Activated T-helper 1 cell treated with anti-CD3 and anti-CD28 coated beads, Interleukin-2, amount 50 U/mL, for 16 hours (primary cell): ENCODE measurements around the gene PLCB1.

Experiments
- DNase-seq, 2 donors: peaks; one replicate each; pipeline ENCODE4 v3.0.0-alpha.2; 2020; ENCODE audit warnings: low read depth in 1 of 2, low spot score in 1 of 2

Gene PLCB1

GRCh38 chr20:8480597-8480996, 348.5 kb downstream of the PLCB1 start:
- no peak for DNase-seq

- no peak for DNase-seq
Observed at GRCh38 chr20:8487696-8488095, 355.6 kb downstream of the PLCB1 start.

DNA sequence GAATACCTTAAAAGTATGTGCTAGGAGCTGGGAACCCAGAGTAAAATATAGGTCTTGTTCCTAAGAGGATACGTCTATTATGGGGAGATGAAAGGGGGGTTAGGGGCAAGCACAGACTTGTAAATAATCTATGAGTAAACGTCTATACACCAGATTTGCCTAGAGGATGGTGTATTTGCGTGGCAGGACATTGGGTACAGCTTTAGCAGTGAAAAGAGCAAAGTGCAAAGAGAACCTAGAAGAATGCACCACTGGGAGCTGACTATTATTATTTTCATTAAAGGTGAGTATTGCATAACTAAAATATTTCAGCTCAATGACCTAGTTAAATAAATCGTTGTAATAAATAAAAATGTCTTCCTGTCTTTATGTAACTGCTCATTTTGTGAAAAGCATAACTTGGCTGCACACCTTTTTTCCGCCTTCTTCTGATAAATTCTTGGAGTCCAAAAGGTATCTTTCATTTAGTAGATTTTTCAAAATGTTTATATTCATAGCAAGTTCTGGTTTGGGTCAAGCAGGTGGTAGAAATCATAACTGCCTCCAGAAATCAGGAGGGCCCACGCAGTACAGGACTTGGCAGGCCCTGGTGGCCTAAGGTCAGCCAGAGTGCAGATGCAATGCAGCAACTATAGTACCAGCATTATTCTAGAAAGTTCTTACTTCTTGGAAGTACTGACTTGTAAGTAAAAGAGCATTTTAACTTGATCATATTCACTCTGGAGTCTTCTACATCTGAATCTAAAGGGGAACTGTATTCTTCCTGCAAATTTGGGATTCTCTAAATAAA, 357.2 kb downstream of the PLCB1 start:
- no peak for DNase-seq

- DNase-seq = no peak
Observed at GRCh38 chr20:8490076-8490830, 358.2 kb downstream of the PLCB1 start.

DNA sequence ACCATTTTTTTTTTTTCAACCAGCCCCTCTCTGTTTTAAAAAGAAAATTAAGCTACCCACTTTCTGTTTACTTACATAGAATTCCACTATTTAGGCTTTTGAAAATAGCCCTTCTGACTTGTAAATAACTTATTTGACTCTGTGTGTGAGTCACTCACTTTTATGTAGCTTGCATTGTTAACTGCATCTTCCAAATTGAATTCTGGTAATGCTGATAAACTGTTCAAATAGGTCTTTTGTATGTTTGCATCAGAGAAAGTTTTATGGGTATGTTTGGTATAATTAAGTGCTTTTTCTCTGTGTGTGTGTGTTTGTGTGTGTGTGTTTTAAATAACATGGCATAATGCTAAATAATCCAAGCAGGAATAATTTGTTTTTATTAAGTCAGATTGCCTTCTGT, 360.1 kb downstream of the PLCB1 start:
- DNase-seq = no peak

DNA sequence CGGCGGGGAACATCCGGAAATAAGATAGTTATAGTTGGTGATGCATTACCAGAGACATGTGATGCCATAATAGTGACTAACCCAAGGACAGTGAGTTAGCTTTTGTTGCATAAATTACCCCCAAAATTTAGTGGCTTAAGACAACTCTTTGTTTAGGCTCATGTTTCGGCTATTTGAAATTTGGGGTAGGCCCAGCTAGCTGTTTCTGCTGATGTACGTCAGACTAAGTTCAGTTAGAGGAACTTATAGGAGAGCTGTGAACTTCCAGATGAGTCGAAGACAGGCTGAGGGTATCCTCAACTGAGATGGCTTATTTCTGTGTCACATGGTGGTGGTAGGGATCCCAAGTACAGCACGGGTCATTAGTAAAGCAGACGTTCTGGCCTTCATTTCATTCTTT, 366.5 kb downstream of the PLCB1 start:
- DNase-seq = no peak

- DNase-seq = no peak
Observed at GRCh38 chr20:8504030-8504429, 372.0 kb downstream of the PLCB1 start.

DNA sequence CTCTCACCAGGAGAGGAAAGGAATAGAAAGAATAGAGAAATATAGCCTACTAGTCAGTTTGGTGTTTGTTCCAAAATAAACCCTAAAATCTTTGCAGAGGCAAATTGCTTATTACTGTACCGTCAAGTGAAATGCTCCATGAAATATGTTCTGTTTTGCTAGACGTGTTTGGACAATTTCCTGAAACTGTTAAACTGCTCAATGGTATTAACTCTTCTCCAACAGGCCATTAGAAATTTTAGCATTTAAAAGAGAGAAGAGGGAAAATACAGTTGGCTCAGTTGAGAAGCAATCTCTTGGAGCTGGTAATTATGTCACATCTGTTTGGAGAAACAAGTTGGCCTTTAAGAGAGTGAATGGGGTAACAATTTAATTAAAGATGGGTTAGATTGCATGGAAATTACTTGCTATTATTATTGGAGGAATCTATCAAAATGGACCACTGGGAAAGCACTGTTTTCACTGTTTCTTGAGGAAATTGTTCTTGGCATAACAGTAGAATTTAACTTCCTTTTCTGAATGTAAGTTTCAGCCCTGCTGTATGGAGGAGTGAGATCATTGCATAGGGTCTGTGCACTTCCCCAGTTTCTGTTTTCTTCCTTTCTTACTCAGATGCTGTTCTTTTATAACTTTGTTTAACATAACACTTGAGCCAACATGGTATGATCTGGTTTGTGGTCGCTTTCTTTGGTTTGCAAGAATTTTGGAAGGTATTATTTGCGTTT, 373.6 kb downstream of the PLCB1 start:
- no peak for DNase-seq

DNA sequence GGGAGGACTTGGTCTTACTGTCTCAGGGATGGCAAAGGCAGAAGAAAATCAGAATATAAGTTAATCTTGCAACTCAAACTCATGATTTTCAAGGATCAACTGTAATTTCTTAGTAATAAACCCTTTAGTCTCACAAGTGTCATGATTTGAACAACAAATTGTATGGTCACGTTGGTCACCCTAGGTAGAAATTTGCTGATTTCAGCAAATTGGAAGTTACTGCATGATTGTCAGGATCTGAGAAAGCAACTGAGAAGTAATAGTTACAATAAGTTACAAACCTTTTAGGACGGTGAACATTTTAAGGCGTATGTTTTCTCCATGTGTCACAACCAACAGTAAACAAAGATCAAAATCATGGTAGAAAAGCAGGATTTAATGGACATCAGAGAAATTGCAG, 375.2 kb downstream of the PLCB1 start:
- no peak for DNase-seq

GRCh38 chr20:8509809-8510208, 377.7 kb downstream of the PLCB1 start:
- no peak for DNase-seq

GRCh38 chr20:8510808-8511207, 378.7 kb downstream of the PLCB1 start:
- DNase-seq = no peak

GRCh38 chr20:8512003-8512402, 379.9 kb downstream of the PLCB1 start:
- DNase-seq = no peak

- no peak for DNase-seq
Observed at GRCh38 chr20:8515810-8516435, 383.9 kb downstream of the PLCB1 start.

DNA sequence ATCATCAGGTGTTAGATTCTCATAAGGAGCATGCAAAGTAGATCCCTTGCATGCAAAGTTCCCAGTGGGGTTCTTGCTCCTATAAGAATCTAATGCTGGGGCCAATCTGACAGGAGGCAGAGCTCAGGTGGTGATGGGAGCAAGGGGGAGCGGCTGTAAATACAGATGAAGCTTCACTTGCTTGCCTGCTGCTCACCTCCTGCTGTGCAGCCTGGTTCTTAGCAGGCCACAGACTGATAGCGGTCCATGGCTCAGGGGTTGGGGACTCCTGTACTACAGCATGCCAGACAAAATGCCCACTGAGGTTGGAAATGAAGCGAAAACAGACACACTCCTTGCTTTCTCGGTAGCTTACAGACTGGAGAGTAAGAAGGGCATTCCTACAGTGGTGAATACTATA, 386.8 kb downstream of the PLCB1 start:
- DNase-seq = no peak

- no peak for DNase-seq
Observed at GRCh38 chr20:8519887-8520286, 387.8 kb downstream of the PLCB1 start.

DNA sequence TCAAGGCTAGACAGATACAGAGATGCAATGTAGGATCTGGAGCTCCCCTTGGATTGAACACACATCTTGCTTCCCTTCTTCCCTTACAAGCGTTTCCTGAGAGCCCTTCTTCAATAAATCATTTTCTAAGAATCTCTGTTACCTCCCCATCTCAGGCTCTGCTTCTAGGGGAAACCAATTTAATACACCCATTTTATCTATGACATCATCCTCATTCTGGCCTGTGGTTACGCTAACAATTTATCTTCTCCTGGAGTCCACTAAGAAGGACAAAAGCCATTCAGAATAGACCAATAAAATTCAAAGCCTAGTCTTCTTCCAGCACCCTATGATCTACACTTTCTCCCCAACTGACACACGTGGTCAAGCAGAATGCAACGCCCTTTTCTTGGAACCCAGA, 390.1 kb downstream of the PLCB1 start:
- DNase-seq = no peak

- DNase-seq = no peak
Observed at GRCh38 chr20:8523684-8524083, 391.6 kb downstream of the PLCB1 start.

GRCh38 chr20:8524101-8525016, 392.3 kb downstream of the PLCB1 start:
- DNase-seq = no peak

- DNase-seq = no peak
Observed at GRCh38 chr20:8525017-8525343, 392.9 kb downstream of the PLCB1 start.

GRCh38 chr20:8526610-8527009, 394.5 kb downstream of the PLCB1 start:
- DNase-seq = no peak
